Stimulated activated CD4-positive, alpha-beta T cell treated with anti-CD3 and anti-CD28 coated beads, Interleukin-4, amount 100 ng/mL, for 24 hours (primary cell): ENCODE data around the gene GGT1.
A peak's percentile ranks its signal among the peaks of the same experiment; 100 is the strongest.
"Not testable (repeated sequence)": the region's sequence is repeated elsewhere in the genome, so short reads cannot be mapped to it uniquely, and the experiment has no call there.

Experiments used
- DNase-seq: peaks from one replicate; pipeline ENCODE4 v3.0.0-alpha.2; 2020

The GGT1 gene

DNA sequence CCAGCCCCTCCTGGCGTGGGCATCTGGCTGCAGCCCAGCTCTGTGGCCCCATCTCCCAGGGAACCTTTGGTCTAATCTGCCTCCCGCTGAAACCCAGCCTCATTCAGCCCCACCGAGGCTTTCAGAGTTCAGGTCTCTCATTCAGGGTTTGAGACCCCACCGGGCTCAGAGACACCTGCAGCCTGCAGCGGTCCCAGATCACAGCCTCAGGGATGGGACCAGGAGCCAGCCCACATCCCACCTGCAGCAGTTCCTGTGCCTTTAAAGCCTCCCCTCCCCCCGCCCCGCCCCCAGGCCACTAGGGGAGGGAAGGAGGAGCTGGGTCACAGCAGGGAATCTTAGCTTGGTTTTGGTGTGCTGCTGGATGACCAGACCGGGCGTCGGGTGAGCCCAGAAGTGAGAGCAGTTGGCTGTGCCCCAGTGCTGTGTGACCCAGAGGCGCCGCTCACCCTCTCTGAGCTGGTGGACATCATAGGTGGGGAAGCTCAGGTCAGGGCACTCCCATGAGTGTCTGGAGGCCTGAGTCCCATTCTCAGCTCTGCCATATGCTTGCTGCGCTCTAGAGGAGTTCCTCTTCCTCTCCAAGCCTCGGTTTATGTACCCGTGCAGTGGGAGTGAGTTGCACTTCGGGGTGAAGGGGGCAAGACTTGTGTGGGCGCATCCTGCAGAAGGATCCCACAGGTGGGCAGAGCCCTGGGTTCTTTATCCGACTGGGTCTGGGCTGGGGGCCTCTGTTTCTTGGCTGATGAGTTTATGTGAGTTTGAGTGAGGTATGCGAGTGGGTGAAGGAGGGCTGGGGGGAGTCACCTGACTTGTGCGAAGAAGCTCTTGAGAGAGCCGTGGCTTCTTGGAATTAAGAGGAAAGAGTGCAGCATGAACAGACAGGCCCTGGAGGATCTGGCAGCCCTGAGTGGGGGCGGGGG, at the start of gene GGT1:
TSS of gene GGT1 (plus strand) at position 347 of the 923 bp plus-strand sequence. CDS start 7,889 bp downstream, outside the sequence.
- DNase-seq, result not testable (repeated sequence)

DNA sequence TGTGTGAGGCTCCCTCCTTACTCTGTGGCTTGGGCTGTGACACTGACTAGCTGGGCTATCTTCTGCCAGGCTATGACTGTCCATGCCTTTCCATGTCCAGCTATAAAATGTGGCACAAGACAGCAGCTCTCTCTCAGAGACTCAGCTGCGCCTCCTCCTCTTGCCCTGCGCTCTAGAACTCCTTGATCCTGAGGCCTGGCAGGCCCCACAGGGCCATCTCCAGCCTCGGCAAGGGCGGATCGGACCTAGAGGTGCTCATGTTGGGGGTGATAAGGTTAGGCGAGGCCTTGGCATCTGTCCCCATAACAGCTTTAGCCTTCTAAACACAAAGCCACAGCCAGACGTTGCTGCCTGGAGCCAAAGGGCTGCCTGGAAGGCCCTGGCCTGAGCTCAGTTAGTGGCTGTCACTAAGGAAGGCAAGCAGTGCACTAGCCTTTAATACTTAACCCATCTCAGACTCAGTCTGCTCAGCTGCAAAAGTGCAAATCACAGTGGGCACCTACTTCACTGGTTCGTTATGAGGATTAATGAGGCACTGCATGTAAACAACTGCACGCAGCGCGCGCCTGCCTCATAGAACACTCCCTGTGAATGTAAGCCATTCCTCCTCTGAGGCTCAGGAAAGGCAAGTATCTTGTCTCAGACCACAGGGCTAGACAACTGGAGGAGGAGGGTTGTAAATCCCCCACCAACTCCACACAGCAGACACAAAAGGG, 49.2 kb upstream of the GGT1 start:
- no peak for DNase-seq

DNA sequence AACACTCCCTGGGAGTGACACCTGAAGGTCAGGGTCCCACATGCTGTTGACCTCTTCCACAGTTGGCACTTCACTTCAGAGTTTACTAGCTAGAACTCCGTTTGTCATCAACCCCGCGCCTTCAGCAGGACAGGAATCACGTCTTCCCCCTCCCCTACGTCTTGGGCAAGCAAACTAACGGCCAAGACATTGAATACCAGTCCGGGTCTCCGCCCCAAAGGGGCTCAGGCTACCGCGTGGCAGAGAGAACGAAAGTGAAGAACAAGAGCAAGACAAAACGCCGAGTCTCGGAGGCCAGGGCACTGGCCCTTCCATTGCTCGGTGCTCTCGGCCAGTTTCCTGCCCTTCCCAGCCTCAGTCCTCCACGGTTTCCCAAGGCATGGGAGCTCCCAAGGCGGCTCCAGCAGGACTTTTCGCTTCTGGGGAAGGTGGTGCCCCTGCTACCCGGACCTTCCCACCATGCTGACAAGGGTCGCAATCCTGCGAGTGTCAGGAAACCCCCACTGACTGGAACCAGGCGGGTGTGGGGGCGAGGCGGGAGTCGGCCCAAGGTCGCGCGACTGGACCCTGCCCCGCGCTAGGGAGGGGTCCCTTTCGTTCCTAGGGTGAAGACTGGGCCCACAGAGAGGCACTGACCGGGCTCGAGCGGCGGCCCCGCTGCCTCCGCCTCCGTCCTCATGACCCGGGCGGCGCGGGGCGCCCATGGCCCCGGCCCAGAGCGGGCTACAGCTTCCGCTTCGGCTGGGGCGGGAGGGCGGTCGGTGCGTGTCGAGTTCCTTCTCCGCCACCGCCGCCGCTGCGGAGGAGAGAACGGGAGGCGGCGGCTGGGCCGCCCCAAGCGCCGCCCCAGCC, 48.5 kb upstream of the GGT1 start, which contains the start of gene GUCD1:
TSS of gene GUCD1 (minus strand) at position 826 of the 852 bp plus-strand sequence. CDS start at position 679, 147 bp downstream.
- DNase-seq, result peak; percentile 29

DNA sequence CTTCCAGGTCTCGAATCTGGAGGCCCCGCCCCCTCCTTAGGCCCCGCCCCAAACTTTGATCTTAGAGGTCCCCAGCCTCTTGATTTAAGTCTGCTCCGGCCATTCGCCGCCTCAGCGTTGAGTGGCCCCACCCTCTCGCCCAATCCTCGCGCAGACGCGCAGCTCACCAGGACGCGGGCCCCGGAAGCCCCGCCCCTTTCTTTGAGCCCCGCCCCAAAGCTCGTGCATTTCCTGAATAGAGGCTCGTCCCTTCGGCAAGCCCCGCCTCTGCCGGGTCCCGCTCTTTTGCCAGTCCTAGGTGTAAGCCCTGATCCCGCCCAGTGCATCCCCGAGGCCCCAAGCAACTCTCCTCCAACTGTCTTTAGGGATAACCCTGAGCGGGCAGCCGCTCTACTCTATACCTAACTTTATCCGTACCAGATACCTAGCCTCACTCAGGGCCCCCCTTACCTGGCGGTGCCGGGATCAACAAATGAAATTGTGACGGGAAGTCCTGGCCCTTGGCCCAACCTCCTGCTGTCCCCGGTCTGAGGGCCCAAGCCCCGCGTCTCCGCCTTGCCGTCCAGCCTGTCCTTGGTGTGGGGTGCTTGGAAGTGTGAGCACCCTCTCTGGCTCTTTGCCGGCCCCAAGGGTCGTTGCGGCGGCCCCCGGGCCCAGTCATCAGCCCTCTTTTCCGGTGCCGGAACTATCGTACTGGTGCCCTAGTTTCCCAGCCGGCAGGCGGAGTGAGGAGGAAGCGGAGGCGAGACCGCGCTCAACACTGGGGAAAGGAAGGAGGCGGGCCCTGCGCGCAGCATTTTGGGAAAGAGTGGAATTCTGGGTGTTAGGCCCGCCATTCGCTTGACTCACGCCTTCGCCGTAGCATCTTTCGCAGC, 47.6 kb upstream of the GGT1 start, which contains the start of gene SNRPD3:
TSS of gene SNRPD3 (plus strand) at position 835 of the 875 bp plus-strand sequence. CDS start 1,676 bp downstream, outside the sequence.
- peak; percentile 100 for DNase-seq

DNA sequence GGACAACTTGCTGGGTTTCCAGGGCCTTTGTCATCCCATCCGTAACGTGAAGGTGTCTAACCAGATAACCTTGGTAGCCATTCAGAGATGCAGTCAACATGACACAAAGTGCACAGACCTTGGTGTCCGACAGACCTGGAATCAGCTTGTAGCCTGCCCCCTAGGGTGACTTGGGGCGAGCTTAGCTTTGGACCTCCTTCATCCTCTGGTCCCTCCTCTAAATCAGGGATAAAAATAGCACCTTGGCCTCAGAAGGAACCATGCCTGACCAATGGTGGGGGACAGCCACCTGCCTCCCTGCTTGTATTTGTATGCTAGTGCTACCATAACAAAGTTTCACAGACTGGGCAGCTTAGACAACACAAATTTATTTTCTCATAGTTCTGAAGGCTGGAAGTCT, 43.5 kb upstream of the GGT1 start:
- DNase-seq, result no peak

DNA sequence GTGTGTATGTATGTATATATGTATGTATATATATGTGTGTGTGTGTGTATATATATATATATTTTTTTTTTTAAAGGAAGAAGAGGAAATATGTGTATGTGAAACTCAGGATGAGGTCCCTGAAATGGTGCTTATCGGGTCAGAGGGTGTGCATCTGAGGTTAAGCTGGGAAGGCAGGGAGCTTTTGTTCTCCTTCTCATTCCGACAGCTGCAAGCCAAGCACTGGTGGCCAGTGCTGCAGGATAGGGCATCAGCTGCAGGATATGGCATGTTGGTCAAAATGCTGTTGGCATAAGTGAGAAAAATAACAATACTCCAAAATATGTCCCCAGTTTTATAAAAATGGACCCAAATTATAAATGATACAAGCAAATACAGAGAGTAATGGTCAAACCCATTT, 39.7 kb upstream of the GGT1 start:
- DNase-seq, result no peak

DNA sequence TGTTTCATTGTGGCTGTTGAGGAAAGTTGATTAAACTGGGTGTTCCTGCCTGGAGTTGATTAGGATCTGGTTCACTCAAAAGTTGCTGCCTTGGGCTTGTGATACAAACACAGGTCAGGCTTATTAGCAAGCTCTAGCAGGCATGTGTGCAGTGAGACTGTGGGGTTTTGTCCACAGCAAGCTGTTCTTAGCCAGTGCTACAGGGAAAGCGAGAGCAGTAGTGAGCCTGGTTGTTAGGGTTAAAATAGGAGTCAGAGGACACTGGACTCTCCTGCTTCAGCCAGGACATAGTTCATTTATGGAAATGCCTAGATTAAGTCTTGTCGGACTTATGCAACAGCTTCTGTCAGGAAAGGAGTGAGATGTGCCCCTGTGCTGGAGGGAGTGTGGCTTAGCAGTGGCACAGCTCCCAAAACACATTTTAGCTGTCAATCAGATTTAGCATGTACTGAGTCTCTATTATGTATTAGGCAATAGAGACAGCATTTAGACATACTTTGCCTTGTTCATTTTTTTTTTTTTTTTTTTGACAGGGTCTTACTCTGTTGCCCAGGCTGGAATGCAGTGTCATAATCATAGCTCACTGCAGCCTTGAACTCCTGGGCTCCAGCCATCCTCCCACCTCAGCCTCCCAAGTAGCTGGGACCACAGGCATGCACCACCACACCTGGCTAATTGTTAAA, 38.5 kb upstream of the GGT1 start:
- DNase-seq, result no peak

DNA sequence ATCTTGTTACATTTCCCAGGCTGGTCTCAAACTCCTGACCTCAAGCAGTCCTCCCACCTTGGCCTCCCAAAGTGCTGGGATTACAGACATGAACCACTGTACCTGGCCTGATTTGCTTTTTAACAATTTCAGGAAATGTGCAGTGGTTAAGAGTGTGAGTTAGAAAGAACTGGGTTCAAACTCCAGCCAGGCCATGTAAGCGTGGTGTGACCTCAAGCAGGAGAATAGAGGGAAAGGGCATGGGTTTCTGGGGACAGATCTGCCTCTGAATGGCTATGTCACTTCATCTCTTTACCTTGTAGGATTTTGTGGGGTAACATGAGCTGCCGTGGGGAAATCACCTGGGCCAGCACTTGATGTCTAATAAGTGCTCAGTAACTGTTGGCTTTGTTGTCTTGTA, 37.9 kb upstream of the GGT1 start:
- no peak for DNase-seq

DNA sequence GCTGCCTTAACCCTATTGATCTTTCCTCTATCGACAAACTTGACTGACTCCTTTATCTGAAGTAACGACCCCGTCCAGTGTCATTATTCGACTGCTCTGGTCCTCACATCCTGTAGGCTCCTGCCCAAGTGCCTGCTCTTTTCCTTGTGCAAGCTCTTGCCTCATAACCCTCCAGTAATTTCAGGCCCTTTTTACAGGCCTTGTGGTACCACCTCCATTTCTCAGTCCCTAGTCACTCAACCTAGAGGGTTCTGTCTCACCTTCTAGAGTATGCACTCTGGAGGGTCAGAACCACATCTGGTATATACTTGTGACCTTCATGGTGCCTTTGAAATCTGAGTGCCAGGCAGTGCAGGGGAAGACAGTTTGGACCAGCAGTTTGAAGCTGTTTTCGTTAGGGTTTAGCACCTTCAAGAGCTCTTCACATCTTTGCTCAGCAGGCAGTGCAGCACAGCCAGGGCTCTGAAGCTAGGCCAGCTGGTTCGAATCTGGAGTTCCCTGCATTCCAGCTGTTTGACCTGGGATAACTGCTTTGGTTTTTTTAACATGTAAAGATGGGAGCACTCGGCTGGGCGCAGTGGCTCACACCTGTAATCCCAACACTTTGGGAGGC, 36.0 kb upstream of the GGT1 start:
- no peak for DNase-seq

DNA sequence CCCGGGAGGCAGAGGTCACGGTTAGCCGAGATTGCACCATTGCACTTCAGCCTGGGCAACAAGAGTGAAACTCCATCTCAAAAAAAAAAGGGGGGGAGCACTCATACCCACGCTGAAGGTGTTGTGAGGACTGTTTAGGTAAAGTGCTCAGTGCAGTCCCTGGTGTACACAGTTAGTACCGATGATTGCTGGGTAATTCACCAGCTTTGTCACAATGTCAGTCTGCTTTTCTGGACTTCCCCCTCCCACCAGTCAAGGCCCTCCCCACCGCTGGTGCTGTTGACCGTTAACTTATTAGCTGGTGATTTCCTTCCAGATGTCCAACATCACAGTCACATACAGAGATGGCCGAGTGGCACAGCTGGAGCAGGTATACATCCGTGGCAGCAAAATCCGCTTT, 35.3 kb upstream of the GGT1 start:
- DNase-seq, result no peak

DNA sequence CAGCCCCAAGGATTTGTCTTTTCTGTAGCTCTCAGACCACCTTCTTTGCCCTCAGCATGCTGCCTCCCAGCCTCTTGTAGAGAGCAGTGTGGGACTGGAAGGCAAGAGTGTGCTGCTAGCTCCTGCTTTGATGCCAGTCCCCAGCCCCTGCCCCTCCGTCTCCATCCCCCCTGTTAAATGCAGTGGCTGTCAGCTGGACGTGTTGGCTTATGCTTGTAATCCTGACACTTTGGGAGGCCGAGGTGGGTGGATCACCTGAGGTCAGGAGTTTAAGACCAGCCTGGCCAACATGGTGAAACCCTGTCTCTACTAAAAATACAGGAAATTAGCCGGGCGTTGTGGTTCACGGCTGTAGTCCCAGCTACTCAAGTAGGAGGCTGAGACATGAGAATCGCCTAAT, 31.7 kb upstream of the GGT1 start:
- no peak for DNase-seq

DNA sequence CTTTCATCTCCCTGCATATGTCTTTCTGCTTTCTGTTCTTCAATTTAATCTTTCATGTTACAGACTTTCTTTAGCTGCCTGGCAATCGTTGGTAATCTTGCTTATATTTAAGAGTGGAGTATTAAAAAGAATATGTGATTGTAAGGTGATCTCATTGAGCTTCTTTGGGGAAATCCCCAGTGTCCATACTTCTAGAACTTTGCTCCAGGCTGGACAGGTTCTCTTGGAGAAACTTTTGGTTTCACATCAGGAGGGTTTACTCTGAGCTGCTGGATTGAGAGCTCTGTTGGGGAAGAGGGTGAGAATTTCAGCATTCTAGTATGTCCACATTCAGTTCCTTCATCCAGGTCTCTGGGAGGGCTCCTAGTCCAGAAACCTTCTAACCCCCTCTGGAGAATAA, 26.2 kb upstream of the GGT1 start:
- no peak for DNase-seq

DNA sequence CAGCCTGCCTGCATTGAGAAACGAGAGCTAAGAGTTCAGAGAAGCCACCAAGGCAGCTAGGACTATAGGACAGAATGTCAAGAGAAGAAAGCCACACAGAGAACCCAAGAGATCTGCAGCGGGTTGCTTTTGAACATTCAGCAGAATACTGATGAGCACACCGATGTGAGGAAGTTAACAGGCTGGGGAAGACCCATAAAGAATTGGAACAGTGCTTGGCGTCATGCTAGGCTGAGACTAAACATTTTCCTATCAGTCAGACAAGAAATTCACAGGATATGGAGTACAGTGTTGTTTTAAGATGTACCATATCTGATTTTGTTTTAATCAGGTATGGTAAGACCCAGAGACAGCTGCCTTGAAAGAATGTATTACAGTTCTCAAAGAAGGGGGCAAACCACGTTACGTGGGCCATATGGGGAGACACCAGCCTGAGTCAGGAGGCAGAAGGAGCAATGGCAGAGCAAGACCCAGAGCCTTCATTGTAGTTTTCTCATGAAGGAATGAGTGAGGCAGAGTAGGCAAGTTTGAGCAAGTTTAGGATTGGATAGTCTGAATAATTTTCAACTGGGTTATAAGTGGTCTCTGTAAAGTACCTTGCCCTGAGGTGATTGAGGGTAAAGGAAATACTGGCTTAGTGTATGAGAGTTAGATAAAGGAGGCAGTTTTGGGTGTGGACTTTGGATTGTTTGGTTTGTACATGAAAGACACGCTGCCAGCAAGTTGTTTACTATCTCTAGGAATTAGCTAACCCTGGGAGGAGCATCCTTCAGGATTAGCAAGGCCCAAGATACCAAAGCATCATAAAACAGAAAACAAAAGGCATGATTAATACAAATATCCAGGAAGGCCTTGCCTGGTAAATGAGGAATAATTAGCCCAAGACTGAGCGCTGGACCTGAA, 24.4 kb upstream of the GGT1 start:
- DNase-seq, result no peak

DNA sequence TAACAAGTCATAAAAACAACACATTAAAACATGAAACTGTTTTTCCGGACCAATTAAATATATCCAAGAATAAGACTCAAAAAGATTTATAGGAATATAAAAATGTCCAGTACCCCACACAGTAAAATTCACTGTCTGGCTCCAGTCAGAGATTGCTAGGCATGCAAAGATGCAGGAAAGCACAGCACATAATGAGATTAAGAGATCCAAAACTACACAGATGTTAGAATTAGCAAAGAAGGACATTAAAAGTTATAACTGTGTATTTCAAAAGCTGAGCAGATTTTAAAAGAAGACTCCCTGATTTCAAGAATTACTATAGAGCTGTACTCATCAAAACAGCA, 23.8 kb upstream of the GGT1 start:
- no peak for DNase-seq

DNA sequence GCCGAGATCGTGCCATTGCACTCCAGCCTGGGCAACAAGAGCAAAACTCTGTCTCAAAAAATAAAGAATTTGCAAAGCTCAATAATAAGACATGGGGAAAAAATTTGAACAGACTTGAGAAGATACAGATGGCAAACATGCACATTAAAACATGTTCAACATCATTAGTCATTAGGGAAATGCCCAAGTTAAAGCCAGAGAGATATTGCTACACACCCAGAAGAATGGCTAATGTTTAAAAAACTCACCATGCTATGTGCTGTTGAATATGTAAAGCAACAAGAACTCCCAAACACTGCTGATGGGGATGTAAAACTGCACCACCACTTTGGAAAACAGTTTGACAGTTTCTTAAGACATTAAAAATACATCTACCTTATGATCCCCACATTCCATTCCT, 22.7 kb upstream of the GGT1 start:
- no peak for DNase-seq

DNA sequence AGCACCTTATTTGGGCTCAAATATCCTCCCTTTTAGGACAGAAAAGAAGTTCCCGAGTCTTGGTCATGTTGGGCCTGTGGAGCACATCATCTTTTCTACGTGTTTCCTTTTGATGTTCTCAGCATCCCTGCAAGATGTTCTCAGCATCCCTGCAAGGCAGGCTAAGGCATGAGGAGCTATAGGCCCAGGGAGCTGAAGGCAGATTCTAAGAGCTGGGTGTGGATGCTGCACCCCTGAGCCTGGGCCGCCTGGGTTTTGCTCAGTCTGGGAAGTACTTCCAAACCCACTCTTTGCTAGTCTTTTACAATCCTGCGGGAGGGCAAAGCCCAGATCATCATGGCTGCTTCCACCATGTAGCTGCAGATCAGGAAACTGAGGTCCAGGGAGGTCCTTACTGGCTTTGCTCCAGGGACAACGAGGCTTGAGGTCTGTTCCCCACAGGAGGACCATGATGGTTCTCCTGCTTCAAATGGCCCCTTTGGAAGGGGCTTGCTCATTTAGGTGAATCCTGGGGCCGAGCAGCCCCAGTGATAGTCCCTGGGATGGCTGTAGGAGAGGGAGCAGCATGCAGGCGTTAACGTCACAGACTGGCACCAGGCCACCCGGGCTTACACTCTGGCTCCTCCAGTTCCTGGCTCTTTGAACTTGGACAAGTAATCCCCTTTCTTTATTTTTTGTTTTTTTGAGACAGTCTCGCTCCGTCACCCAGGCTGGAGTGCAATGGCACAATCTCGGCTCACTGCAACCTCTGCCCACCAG, 20.8 kb upstream of the GGT1 start:
- no peak for DNase-seq

DNA sequence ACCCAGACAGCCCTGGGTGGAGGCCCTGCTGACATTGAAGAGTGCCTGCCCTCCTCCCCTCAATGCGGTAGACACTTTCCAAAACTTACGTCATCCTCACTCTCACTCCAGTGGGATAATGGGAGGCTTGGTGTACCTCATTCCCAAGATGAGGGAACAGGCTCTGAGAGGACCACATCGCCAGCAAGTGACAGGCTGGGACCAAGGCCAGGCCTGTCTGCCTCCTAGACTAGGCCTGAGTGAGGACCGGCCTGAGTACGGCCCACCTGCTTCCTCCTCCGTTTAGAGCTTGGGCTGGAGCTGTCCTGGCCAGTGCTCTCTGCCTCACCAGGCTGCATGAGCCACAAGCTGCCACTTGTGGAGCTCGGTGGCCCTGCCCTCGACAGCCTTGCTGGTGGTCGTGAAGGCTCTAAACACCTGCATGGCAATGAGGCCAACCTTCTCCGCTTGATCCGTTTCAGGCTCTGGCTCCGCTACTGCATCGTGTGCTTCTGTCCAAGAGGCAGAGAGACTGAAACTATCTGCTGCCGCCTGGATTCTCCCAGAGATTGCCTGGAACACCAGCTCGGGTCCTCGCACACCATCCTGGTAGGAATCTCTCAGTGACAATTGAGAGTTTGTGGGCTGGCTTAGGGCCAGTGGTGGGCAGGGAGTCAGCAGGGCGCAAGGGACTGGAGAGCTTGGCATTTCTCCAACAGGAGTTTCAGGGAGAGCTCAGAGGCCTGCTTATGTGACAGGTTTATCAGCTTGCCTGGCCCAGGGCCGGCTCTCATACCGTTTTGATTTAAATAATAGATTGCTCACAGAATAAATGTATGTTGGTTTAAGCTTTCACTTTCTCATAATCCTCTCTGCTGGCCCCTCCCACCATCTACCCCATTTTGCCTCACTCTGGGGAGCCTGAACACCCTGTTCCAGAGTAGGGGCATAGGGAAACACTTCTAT, 19.5 kb upstream of the GGT1 start:
- no peak for DNase-seq
